Activated CD4-positive, CD25-positive, alpha-beta regulatory T cell treated with anti-CD3 and anti-CD28 coated beads, Interleukin-2, amount 50 U/mL, for 16 hours (primary cell): ENCODE data around the gene C14orf119.

Experiments
- DNase-seq: peaks from one replicate; pipeline ENCODE4 v3.0.0-alpha.2; 2020; ENCODE audit warnings: low read depth, low spot score

The C14orf119 gene

GRCh38 chr14:23109769-23110168 lies 14.5 kb downstream of the C14orf119 start:
- no peak for DNase-seq

GRCh38 chr14:23110579-23111365 lies 15.5 kb downstream of the C14orf119 start:
- DNase-seq: no peak

- no peak for DNase-seq
These were observed 17.3 kb downstream of the C14orf119 start for GRCh38 chr14:23112359-23113178.

GRCh38 chr14:23113431-23114119 lies 18.3 kb downstream of the C14orf119 start:
- no peak for DNase-seq

GRCh38 chr14:23114120-23114458 lies 18.8 kb downstream of the C14orf119 start:
- no peak for DNase-seq

GRCh38 chr14:23114669-23115038 lies 19.3 kb downstream of the C14orf119 start:
- no peak for DNase-seq

GRCh38 chr14:23115039-23115731 lies 19.9 kb downstream of the C14orf119 start:
- DNase-seq: no peak

- DNase-seq: no peak
These were observed 20.6 kb downstream of the C14orf119 start for GRCh38 chr14:23115918-23116317.

GRCh38 chr14:23117371-23118020 lies 22.2 kb downstream of the C14orf119 start:
- no peak for DNase-seq

- DNase-seq: no peak
These were observed 23.4 kb downstream of the C14orf119 start, which contains the start of gene CEBPE for GRCh38 chr14:23118506-23119362. CEBPE (minus strand) TSS chr14:23119255; CDS start chr14:23119091, 164 bp downstream.

- no peak for DNase-seq
These were observed 24.3 kb downstream of the C14orf119 start for GRCh38 chr14:23119363-23120327.

GRCh38 chr14:23120541-23121251 lies 25.4 kb downstream of the C14orf119 start:
- DNase-seq: peak; percentile 54

- DNase-seq: no peak
These were observed 26.1 kb downstream of the C14orf119 start for GRCh38 chr14:23121361-23121771.

- no peak for DNase-seq
These were observed 26.8 kb downstream of the C14orf119 start for GRCh38 chr14:23122086-23122485.

- no peak for DNase-seq
These were observed 28.1 kb downstream of the C14orf119 start for GRCh38 chr14:23123419-23123818.

- DNase-seq: no peak
These were observed 29.1 kb downstream of the C14orf119 start for GRCh38 chr14:23124337-23124954.

- no peak for DNase-seq
These were observed 29.7 kb downstream of the C14orf119 start for GRCh38 chr14:23125011-23125410.
